ENCODE results near the gene NR1D2. TPM values are rescaled to one million over a fixed set of nuclear protein-coding genes. Genes with fewer than 3 reads are reported as not detected.

Gene NR1D2
- polyA plus RNA-seq, 3 donors, result 4.1 to 5.4 (median 5.3) TPM

DNA sequence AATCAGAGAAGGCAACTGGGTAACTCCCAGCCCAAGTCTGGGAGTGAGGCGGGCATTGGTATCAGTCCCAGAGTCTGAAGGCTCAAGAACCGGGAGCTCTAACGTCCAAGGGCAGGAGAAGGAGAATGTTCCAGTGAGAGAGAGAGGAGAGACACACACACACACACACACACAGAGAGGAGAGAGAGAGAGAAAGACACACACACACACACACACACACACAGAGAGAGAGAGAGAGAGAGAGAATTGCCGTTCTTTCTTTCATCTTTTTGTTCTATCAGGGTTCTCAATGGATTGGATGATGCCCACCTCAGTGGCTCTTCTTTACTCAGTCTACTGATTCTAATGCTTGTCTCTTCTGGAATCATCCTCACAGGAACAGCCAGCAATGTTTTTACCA lies 57.0 kb downstream of the NR1D2 start:
- Histone ChIP-seq H3K4me1 (ENCODE audit: control insufficient read depth in 1 of 2, insufficient read depth in 2 of 2, low read length in 2 of 2) (no peaks in the 10 kb centered on the region), H3K4me3 (replicated peaks in 1 of 3; ENCODE audit: low read depth in 2 of 3, low read length in 3 of 3) (no peak overlapping the region), H3K27ac (ENCODE audit: low read depth in 1 of 2, low read length in 2 of 2) (no peak overlapping the region), H2AFZ (ENCODE audit: insufficient read depth, low read depth, low read length, poor library complexity, severe bottlenecking) (no peak overlapping the region), H4K20me1 (ENCODE audit: insufficient read depth, low read length) (no peaks in the 10 kb centered on the region), H3K36me3 (replicated peaks in 1 of 2; ENCODE audit: control insufficient read depth in 1 of 2, insufficient read depth in 2 of 2, low read length in 2 of 2) (no peaks in the 10 kb centered on the region), H3K4me2 (replicated peaks; ENCODE audit: extremely low read depth, low read length, poor library complexity, severe bottlenecking) (no peak overlapping the region), H3K27me3 (ENCODE audit: control insufficient read depth in 2 of 2, insufficient read depth in 2 of 2, low read length in 2 of 2) (no peaks in the 10 kb centered on the region), H3K79me2 (ENCODE audit: insufficient read depth, low read length) (no peaks in the 10 kb centered on the region), H3K9me3 (replicated peaks in 1 of 2; ENCODE audit: control insufficient read depth in 1 of 2, insufficient read depth in 1 of 2, low read length in 2 of 2) (no peaks in the 10 kb centered on the region), H3K9ac (ENCODE audit: insufficient read depth, low read length, poor library complexity, severe bottlenecking) (no peak overlapping the region)
- WGBS (ENCODE audit: insufficient coverage), result no CpG with 5 or more reads among the region's 4 CpGs
- DNase-seq, result no peak
- H3K4me3 Mint-ChIP-seq, result no peak overlapping the region
- no peak overlapping the region for H3K27ac Mint-ChIP-seq
- TF ChIP-seq CTCF (IDR thresholded peaks at IDR 0.05), result no peak
- peaks cover 0 to 8% (median 5%) of the 10 kb centered on the region in 3 donors for H3K27me3 Mint-ChIP-seq (ENCODE audit: low read depth in 3 of 3)
- no peaks in the 10 kb centered on the region for H3K36me3 Mint-ChIP-seq
- H3K4me1 Mint-ChIP-seq, result peaks cover 4% of the 10 kb centered on the region
- H3K9me3 Mint-ChIP-seq, result no peaks in the 10 kb centered on the region
- intact Hi-C loops (cut with micrococcal nuclease), result no loop called here

DNA sequence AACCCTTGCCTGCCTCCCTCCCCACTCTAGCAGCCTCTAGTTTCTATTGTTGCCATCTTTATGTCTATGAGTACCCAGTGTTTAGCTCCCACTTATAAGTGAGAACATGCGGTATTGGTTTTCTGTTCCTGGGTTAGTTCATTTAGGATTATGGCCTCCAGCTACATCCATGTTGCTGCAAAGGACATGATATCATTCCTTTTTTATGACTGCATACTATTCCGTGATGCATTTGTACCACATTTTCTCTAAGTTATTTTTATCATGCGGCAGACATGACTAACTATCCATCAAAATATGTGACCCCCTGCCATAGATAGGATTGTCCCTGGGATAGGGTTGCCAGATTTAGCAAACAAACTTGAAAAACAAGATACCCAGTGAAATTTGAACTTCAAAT lies 58.4 kb downstream of the NR1D2 start:
- no peak overlapping the region for H3K27ac Mint-ChIP-seq
- Histone ChIP-seq H3K4me2 (replicated peaks; ENCODE audit: extremely low read depth, low read length, poor library complexity, severe bottlenecking) (no peak overlapping the region), H3K9ac (ENCODE audit: insufficient read depth, low read length, poor library complexity, severe bottlenecking) (no peak overlapping the region), H3K27me3 (ENCODE audit: control insufficient read depth in 2 of 2, insufficient read depth in 2 of 2, low read length in 2 of 2) (no peaks in the 10 kb centered on the region), H3K79me2 (ENCODE audit: insufficient read depth, low read length) (no peaks in the 10 kb centered on the region), H3K27ac (ENCODE audit: low read depth in 1 of 2, low read length in 2 of 2) (no peak overlapping the region), H2AFZ (ENCODE audit: insufficient read depth, low read depth, low read length, poor library complexity, severe bottlenecking) (no peak overlapping the region), H3K4me1 (ENCODE audit: control insufficient read depth in 1 of 2, insufficient read depth in 2 of 2, low read length in 2 of 2) (no peaks in the 10 kb centered on the region), H3K9me3 (replicated peaks in 1 of 2; ENCODE audit: control insufficient read depth in 1 of 2, insufficient read depth in 1 of 2, low read length in 2 of 2) (no peaks in the 10 kb centered on the region), H3K4me3 (replicated peaks in 1 of 3; ENCODE audit: low read depth in 2 of 3, low read length in 3 of 3) (no peak overlapping the region), H3K36me3 (replicated peaks in 1 of 2; ENCODE audit: control insufficient read depth in 1 of 2, insufficient read depth in 2 of 2, low read length in 2 of 2) (no peaks in the 10 kb centered on the region), H4K20me1 (ENCODE audit: insufficient read depth, low read length) (no peaks in the 10 kb centered on the region)
- H3K4me1 Mint-ChIP-seq, result peaks cover 4% of the 10 kb centered on the region
- no CpG with 5 or more reads among the region's 3 CpGs for WGBS (ENCODE audit: insufficient coverage)
- no peak for DNase-seq
- no peaks in the 10 kb centered on the region for H3K36me3 Mint-ChIP-seq
- intact Hi-C loops (cut with micrococcal nuclease), result no loop called here
- TF ChIP-seq CTCF (IDR thresholded peaks at IDR 0.05), result no peak
- H3K4me3 Mint-ChIP-seq, result no peak overlapping the region
- H3K27me3 Mint-ChIP-seq (ENCODE audit: low read depth in 3 of 3), result peaks cover 0 to 8% (median 5%) of the 10 kb centered on the region in 3 donors
- no peaks in the 10 kb centered on the region for H3K9me3 Mint-ChIP-seq
